Glutamatergic neuron (in vitro differentiated cells): ENCODE results near the gene KMT2B. TPM values are rescaled to one million over a fixed set of nuclear protein-coding genes. Genes with fewer than 3 reads are reported as not detected.
"Not testable (repeated sequence)": the region's sequence is repeated elsewhere in the genome, so short reads cannot be mapped to it uniquely, and the experiment has no call there.

Source experiments
- DNase-seq: peaks from one replicate; pipeline ENCODE4 v3.0.0; 2022
- H3K27ac Mint-ChIP-seq: one replicate; pipeline ENCODE4 v1.8.0; 2020; ENCODE audit warnings: mild to moderate bottlenecking, mixed read lengths, inconsistent platforms; ENCODE audit not compliant: unreplicated experiment
- H3K27me3 Mint-ChIP-seq: one replicate; pipeline ENCODE4 v1.8.0; 2020; ENCODE audit warnings: mild to moderate bottlenecking, moderate library complexity, mixed read lengths, inconsistent platforms; ENCODE audit not compliant: unreplicated experiment
- H3K36me3 Mint-ChIP-seq: one replicate; pipeline ENCODE4 v1.8.0; 2020; ENCODE audit warnings: mild to moderate bottlenecking, mixed read lengths, inconsistent platforms; ENCODE audit not compliant: unreplicated experiment
- H3K4me1 Mint-ChIP-seq: one replicate; pipeline ENCODE4 v1.8.0; 2020; ENCODE audit warnings: mild to moderate bottlenecking, low read depth, mixed read lengths, inconsistent platforms; ENCODE audit not compliant: unreplicated experiment
- H3K4me3 Mint-ChIP-seq: one replicate; pipeline ENCODE4 v1.8.0; 2020; ENCODE audit warnings: mild to moderate bottlenecking, mixed read lengths, inconsistent platforms; ENCODE audit not compliant: unreplicated experiment
- H3K9me3 Mint-ChIP-seq: one replicate; pipeline ENCODE4 v1.8.0; 2020; ENCODE audit warnings: mild to moderate bottlenecking, moderate library complexity, mixed read lengths, inconsistent platforms; ENCODE audit not compliant: unreplicated experiment
- total RNA-seq: library from RNA; stranded (reverse); fragmentation: NEBNext Ultra II Directional; extraction: Animal tissue kit (Norgen Biotek cat#: 25700); gene quantifications from one replicate; pipeline ENCODE4 v1.2.1, GENCODE V29; 2021; ENCODE audit not compliant: unreplicated experiment
- TF ChIP-seq, protein P1 (sequence below): fragments of 200-600 bp; sonication (generic); IDR thresholded peaks from one replicate; pipeline ENCODE4 v1.5.0; 2021; ENCODE audit not compliant: partially characterized antibody, unreplicated experiment

The KMT2B gene
- total RNA-seq, 1 donor from 2014 or later = 60.8 TPM

GRCh38 chr19:35766571-35767104 is 48.8 kb downstream of the KMT2B start:
- H3K36me3 Mint-ChIP-seq = no peaks in the 10 kb centered on the region
- H3K27me3 Mint-ChIP-seq = peaks cover 10% of the 10 kb centered on the region
- no peaks in the 10 kb centered on the region for H3K9me3 Mint-ChIP-seq
- DNase-seq = no peak
- H3K4me3 Mint-ChIP-seq = no peak overlapping the region
- H3K4me1 Mint-ChIP-seq = peaks cover 1% of the 10 kb centered on the region
- no peak overlapping the region for H3K27ac Mint-ChIP-seq
- TF ChIP-seq, protein P1, sequence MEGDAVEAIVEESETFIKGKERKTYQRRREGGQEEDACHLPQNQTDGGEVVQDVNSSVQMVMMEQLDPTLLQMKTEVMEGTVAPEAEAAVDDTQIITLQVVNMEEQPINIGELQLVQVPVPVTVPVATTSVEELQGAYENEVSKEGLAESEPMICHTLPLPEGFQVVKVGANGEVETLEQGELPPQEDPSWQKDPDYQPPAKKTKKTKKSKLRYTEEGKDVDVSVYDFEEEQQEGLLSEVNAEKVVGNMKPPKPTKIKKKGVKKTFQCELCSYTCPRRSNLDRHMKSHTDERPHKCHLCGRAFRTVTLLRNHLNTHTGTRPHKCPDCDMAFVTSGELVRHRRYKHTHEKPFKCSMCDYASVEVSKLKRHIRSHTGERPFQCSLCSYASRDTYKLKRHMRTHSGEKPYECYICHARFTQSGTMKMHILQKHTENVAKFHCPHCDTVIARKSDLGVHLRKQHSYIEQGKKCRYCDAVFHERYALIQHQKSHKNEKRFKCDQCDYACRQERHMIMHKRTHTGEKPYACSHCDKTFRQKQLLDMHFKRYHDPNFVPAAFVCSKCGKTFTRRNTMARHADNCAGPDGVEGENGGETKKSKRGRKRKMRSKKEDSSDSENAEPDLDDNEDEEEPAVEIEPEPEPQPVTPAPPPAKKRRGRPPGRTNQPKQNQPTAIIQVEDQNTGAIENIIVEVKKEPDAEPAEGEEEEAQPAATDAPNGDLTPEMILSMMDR = no peak

GRCh38 chr19:35767288-35768081 is 49.7 kb downstream of the KMT2B start:
- no peaks in the 10 kb centered on the region for H3K9me3 Mint-ChIP-seq
- peak; percentile 70 for DNase-seq
- no peak overlapping the region for H3K27ac Mint-ChIP-seq
- H3K4me3 Mint-ChIP-seq = no peak overlapping the region
- H3K4me1 Mint-ChIP-seq = peaks cover 1% of the 10 kb centered on the region
- peaks cover 10% of the 10 kb centered on the region for H3K27me3 Mint-ChIP-seq
- H3K36me3 Mint-ChIP-seq = no peaks in the 10 kb centered on the region
- TF ChIP-seq, protein P1 = no peak

- peaks cover 10% of the 10 kb centered on the region for H3K27me3 Mint-ChIP-seq
- DNase-seq = no peak
- H3K36me3 Mint-ChIP-seq = no peaks in the 10 kb centered on the region
- H3K9me3 Mint-ChIP-seq = peaks cover 2% of the 10 kb centered on the region
- H3K4me1 Mint-ChIP-seq = peaks cover 1% of the 10 kb centered on the region
- no peak overlapping the region for H3K4me3 Mint-ChIP-seq
- H3K27ac Mint-ChIP-seq = no peak overlapping the region
- TF ChIP-seq, protein P1 = no peak
These were observed 50.2 kb downstream of the KMT2B start for GRCh38 chr19:35768082-35768421.

DNA sequence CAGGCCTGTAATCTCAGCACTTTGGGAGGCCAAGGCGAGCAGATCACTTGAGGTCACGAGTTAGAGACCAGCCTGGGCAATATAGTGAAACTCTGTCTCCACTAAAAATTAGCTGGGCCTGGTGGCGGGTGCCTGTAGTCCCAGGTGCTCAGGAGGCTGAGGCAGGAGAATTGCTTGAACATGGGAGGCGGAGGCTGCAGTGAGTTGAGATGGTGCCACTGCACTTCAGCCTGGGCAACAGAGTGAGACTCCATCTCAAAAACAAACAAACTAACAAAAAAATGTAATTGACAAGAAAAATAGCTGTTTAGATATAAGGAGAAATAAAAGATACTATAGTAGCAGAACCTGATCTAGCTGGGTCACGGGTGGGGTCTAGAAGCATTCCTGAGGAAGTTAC is 54.6 kb downstream of the KMT2B start:
- peaks cover 12% of the 10 kb centered on the region for H3K36me3 Mint-ChIP-seq
- H3K4me3 Mint-ChIP-seq, H3K27ac Mint-ChIP-seq: not testable (repeated sequence)

GRCh38 chr19:35773020-35773806 is 55.4 kb downstream of the KMT2B start:
- Mint-ChIP-seq H3K4me3 (no peak overlapping the region), H3K27ac (no peak overlapping the region), H3K27me3 (peaks cover 29% of the 10 kb centered on the region), H3K4me1 (peaks cover 19% of the 10 kb centered on the region), H3K36me3 (peaks cover 12% of the 10 kb centered on the region), H3K9me3 (peaks cover 15% of the 10 kb centered on the region)
- no peak for DNase-seq
- TF ChIP-seq, protein P1 = no peak

More for the DNA sequence above, 54.6 kb downstream of the KMT2B start:
- not testable (repeated sequence) for DNase-seq
- peaks cover 17% of the 10 kb centered on the region for H3K4me1 Mint-ChIP-seq
- H3K9me3 Mint-ChIP-seq = peaks cover 15% of the 10 kb centered on the region
- peaks cover 29% of the 10 kb centered on the region for H3K27me3 Mint-ChIP-seq
